ENCODE data around the gene EP400. TPM values are rescaled to one million over a fixed set of nuclear protein-coding genes. Genes with fewer than 3 reads are reported as not detected.
"Not testable (repeated sequence)": the region's sequence is repeated elsewhere in the genome, so short reads cannot be mapped to it uniquely, and the experiment has no call there.

EP400 gene
- total and polyA plus RNA-seq, 4 experiments from 2014 or later = 0.94 to 86.6 (median 43.8) TPM

GRCh38 chr12:132044661-132045412 lies 95.1 kb downstream of the EP400 start:
- no peak for DNase-seq
- Mint-ChIP-seq H3K27ac (peak overlapping the region in 2 of 7 donors; percentile 22 to 53), H3K36me3 (peaks cover 48 to 89% of the 10 kb centered on the region in 2 donors)

GRCh38 chr12:132045751-132046150 lies 96.0 kb downstream of the EP400 start:
- Histone ChIP-seq H3K36me3 (ENCODE audit: insufficient read depth, low read length) (peaks cover 67% of the 10 kb centered on the region), H3K27ac (ENCODE audit: low read depth, low read length) (no peak overlapping the region), H3K27me3 (ENCODE audit: insufficient read depth, low read length) (no peaks in the 10 kb centered on the region), H3K4me1 (ENCODE audit: insufficient read depth, low read length) (no peaks in the 10 kb centered on the region), H3K9me3 (ENCODE audit: control insufficient read depth in 1 of 2, low read length in 2 of 2) (no peaks in the 10 kb centered on the region), H3K4me3 (ENCODE audit: low read length in 2 of 2) (no peak overlapping the region)
- intact Hi-C loops (cut with micrococcal nuclease) = no loop called here
- Mint-ChIP-seq H3K27ac (no peak overlapping the region), H3K4me1 (peaks cover 6 to 8% (median 6%) of the 10 kb centered on the region in 4 donors), H3K36me3 (peaks cover 50 to 90% of the 10 kb centered on the region in 2 donors), H3K4me3 (no peak overlapping the region), H3K9me3 (no peaks in the 10 kb centered on the region), H3K27me3 (no peaks in the 10 kb centered on the region)
- DNase-seq = no peak
- POLR2A ChIA-PET (ENCODE audit: partially characterized antibody) = no interaction called here
- CTCF ChIA-PET (ENCODE audit: partially characterized antibody) = no interaction called here

More at GRCh38 chr12:132044661-132045412, 95.1 kb downstream of the EP400 start:
- Histone ChIP-seq H3K27me3 (ENCODE audit: insufficient read depth, low read length) (no peaks in the 10 kb centered on the region), H3K9me3 (ENCODE audit: control insufficient read depth in 1 of 2, low read length in 2 of 2) (no peaks in the 10 kb centered on the region), H3K4me3 (ENCODE audit: low read length in 2 of 2) (no peak overlapping the region), H3K4me1 (ENCODE audit: insufficient read depth, low read length) (no peaks in the 10 kb centered on the region), H3K27ac (ENCODE audit: low read depth, low read length) (no peak overlapping the region), H3K36me3 (ENCODE audit: insufficient read depth, low read length) (peaks cover 64% of the 10 kb centered on the region)
- intact Hi-C loops (cut with micrococcal nuclease) = no loop called here
- no peaks in the 10 kb centered on the region for H3K27me3 Mint-ChIP-seq
- H3K4me1 Mint-ChIP-seq = peaks cover 6 to 10% (median 9%) of the 10 kb centered on the region in 4 donors
- ChIA-PET POLR2A (ENCODE audit: partially characterized antibody) (no interaction called here), CTCF (ENCODE audit: partially characterized antibody) (no interaction called here)
- peaks cover 0 to 4% (median 0%) of the 10 kb centered on the region in 8 donors for H3K9me3 Mint-ChIP-seq
- H3K4me3 Mint-ChIP-seq = no peak overlapping the region

DNA sequence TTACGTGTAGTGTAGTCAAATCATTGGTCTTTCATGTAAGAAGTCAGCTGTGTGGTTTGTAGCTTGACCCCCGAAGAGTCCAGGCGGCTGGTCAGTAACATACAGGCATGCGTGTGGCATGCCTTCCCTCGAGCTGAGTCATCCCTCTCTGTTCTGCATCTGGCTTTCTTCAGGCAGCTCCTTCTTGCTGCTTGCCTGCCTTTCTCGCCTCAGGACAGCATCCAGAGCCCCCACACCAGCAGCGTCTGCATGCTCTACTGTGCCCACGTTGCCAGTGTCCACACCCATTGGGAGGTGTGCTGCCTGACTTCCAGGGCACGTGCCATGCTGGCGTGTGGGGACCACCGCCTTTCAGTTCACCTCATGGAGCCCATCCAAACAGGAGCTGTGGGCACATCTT lies 96.8 kb downstream of the EP400 start:
- Mint-ChIP-seq H3K36me3 (peaks cover 53 to 90% of the 10 kb centered on the region in 2 donors), H3K9me3 (no peaks in the 10 kb centered on the region), H3K4me3 (no peak overlapping the region), H3K4me1 (peaks cover 1 to 8% (median 4%) of the 10 kb centered on the region in 4 donors), H3K27me3 (no peaks in the 10 kb centered on the region), H3K27ac (no peak overlapping the region)
- no peaks in the 10 kb centered on the region for H3K9me3 ChIP-seq (ENCODE audit: control insufficient read depth in 1 of 2, low read length in 2 of 2)
- ChIA-PET CTCF (ENCODE audit: partially characterized antibody) (interaction anchor here (1.3 kb wide), 1 partner anchor 9 kb away, joined by 3 read pairs; no protein-coding TSS in a partner anchor), POLR2A (ENCODE audit: partially characterized antibody) (no interaction called here)
- intact Hi-C loops (cut with micrococcal nuclease) = no loop called here
- no peak overlapping the region for H3K4me3 ChIP-seq (ENCODE audit: low read length in 2 of 2)
- no peaks in the 10 kb centered on the region for H3K27me3 ChIP-seq (ENCODE audit: insufficient read depth, low read length)
- H3K36me3 ChIP-seq (ENCODE audit: insufficient read depth, low read length) = peaks cover 73% of the 10 kb centered on the region
- no peak overlapping the region for H3K27ac ChIP-seq (ENCODE audit: low read depth, low read length)
- H3K4me1 ChIP-seq (ENCODE audit: insufficient read depth, low read length) = no peaks in the 10 kb centered on the region
- no peak for DNase-seq

- POLR2A ChIA-PET (ENCODE audit: partially characterized antibody); DNase-seq; H3K9me3 ChIP-seq (ENCODE audit: control insufficient read depth in 1 of 2, low read length in 2 of 2); H3K27ac ChIP-seq (ENCODE audit: low read depth, low read length); intact Hi-C loops (cut with micrococcal nuclease); H3K4me1 Mint-ChIP-seq; H3K27me3 ChIP-seq (ENCODE audit: insufficient read depth, low read length); H3K4me3 Mint-ChIP-seq; H3K4me3 ChIP-seq (ENCODE audit: low read length in 2 of 2); H3K9me3 Mint-ChIP-seq; H3K27me3 Mint-ChIP-seq; H3K4me1 ChIP-seq (ENCODE audit: insufficient read depth, low read length): not testable (repeated sequence)
- peaks cover 56 to 88% of the 10 kb centered on the region in 2 donors for H3K36me3 Mint-ChIP-seq
- peak overlapping the region in 1 of 7 donors; percentile 53 for H3K27ac Mint-ChIP-seq
- CTCF ChIA-PET (ENCODE audit: partially characterized antibody) = interaction anchor here (1.3 kb wide), 1 partner anchor 10 kb away, joined by 3 read pairs; no protein-coding TSS in a partner anchor
- H3K36me3 ChIP-seq (ENCODE audit: insufficient read depth, low read length) = peaks cover 72% of the 10 kb centered on the region
Observed at GRCh38 chr12:132047630-132048029, 97.9 kb downstream of the EP400 start.

GRCh38 chr12:132049442-132049841 lies 99.7 kb downstream of the EP400 start:
- intact Hi-C loops (cut with micrococcal nuclease) = no loop called here
- ChIA-PET CTCF (ENCODE audit: partially characterized antibody) (no interaction called here), POLR2A (ENCODE audit: partially characterized antibody) (no interaction called here)
- Histone ChIP-seq H3K4me3 (ENCODE audit: low read length in 2 of 2) (no peak overlapping the region), H3K36me3 (ENCODE audit: insufficient read depth, low read length) (peaks cover 73% of the 10 kb centered on the region), H3K4me1 (ENCODE audit: insufficient read depth, low read length) (no peaks in the 10 kb centered on the region), H3K9me3 (ENCODE audit: control insufficient read depth in 1 of 2, low read length in 2 of 2) (no peaks in the 10 kb centered on the region), H3K27me3 (ENCODE audit: insufficient read depth, low read length) (no peaks in the 10 kb centered on the region), H3K27ac (ENCODE audit: low read depth, low read length) (no peak overlapping the region)
- DNase-seq = no peak
- Mint-ChIP-seq H3K36me3 (peaks cover 59 to 85% of the 10 kb centered on the region in 2 donors), H3K9me3 (no peaks in the 10 kb centered on the region), H3K4me1 (peaks cover 0 to 3% (median 1%) of the 10 kb centered on the region in 4 donors), H3K27ac (peak overlapping the region in 1 of 7 donors; percentile 77), H3K27me3 (no peaks in the 10 kb centered on the region), H3K4me3 (no peak overlapping the region)

DNA sequence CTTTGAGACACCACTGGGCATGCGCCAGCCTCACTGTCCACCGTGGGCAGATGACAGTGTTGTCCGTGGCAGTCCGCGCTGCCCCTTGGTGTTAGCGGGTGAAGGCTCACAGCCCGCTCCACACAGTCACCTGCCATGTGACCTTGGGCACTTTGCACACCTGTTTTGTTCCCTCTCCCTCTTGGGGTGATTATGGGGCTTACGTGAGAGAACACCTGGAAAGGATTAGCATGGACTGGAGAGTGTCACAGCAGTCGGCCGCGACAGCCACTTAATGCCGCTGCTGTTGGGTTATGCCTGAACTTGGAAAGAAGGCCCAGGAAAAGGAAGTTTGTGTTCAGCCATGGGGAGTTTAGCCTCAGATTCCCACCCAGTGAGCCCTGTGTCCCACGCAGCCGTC lies 100.1 kb downstream of the EP400 start:
- Histone ChIP-seq H3K9me3 (ENCODE audit: control insufficient read depth in 1 of 2, low read length in 2 of 2) (no peaks in the 10 kb centered on the region), H3K27me3 (ENCODE audit: insufficient read depth, low read length) (no peaks in the 10 kb centered on the region), H3K36me3 (ENCODE audit: insufficient read depth, low read length) (peaks cover 73% of the 10 kb centered on the region), H3K4me3 (ENCODE audit: low read length in 2 of 2) (no peak overlapping the region), H3K4me1 (ENCODE audit: insufficient read depth, low read length) (no peaks in the 10 kb centered on the region), H3K27ac (ENCODE audit: low read depth, low read length) (no peak overlapping the region)
- peak overlapping the region in 1 of 7 donors; percentile 48 for H3K27ac Mint-ChIP-seq
- intact Hi-C loops (cut with micrococcal nuclease) = no loop called here
- no peak overlapping the region for H3K4me3 Mint-ChIP-seq
- peaks cover 0 to 3% (median 1%) of the 10 kb centered on the region in 4 donors for H3K4me1 Mint-ChIP-seq
- no peak for DNase-seq
- peaks cover 59 to 86% of the 10 kb centered on the region in 2 donors for H3K36me3 Mint-ChIP-seq
- POLR2A ChIA-PET (ENCODE audit: partially characterized antibody) = no interaction called here
- H3K27me3 Mint-ChIP-seq = no peaks in the 10 kb centered on the region
- H3K9me3 Mint-ChIP-seq = no peaks in the 10 kb centered on the region
- CTCF ChIA-PET (ENCODE audit: partially characterized antibody) = no interaction called here

DNA sequence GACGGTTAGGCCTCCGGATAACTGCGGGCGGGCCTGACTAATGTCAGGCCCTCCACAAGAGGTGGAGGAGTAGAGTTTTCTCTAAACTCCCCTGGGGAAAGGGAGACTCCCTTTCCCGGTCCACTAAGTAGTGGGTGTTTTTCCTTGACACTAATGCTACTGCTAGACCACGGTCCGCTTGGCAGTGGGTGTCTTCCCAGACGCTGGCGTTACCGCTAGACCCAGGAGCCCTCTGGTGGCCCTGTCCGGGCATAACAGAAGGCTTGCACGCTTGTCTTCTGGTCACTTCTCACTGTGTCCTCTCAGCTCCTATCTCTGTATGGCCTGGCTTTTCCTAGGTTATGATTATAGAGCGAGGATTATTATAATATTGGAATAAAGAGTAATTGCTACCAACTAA lies 102.0 kb downstream of the EP400 start:
- H3K27ac Mint-ChIP-seq; DNase-seq; CTCF ChIA-PET (ENCODE audit: partially characterized antibody): not testable (repeated sequence)

More for the DNA sequence above, 102.0 kb downstream of the EP400 start:
- H3K27me3 ChIP-seq (ENCODE audit: insufficient read depth, low read length); H3K9me3 Mint-ChIP-seq; POLR2A ChIA-PET (ENCODE audit: partially characterized antibody); H3K4me1 ChIP-seq (ENCODE audit: insufficient read depth, low read length); H3K27me3 Mint-ChIP-seq; H3K27ac ChIP-seq (ENCODE audit: low read depth, low read length); H3K4me3 ChIP-seq (ENCODE audit: low read length in 2 of 2); H3K9me3 ChIP-seq (ENCODE audit: control insufficient read depth in 1 of 2, low read length in 2 of 2); H3K4me3 Mint-ChIP-seq; H3K4me1 Mint-ChIP-seq; intact Hi-C loops (cut with micrococcal nuclease): not testable (repeated sequence)
- H3K36me3 ChIP-seq (ENCODE audit: insufficient read depth, low read length) = peaks cover 71% of the 10 kb centered on the region
- peaks cover 53 to 82% of the 10 kb centered on the region in 2 donors for H3K36me3 Mint-ChIP-seq

All from CD4-positive, alpha-beta memory T cell (primary cell).